Right hindlimb (tissue), 1 donor: ENCODE measurements around the gene MYO1F.
A peak's percentile ranks its signal among the peaks of the same experiment; 100 is the strongest.
"Not testable (repeated sequence)": the region's sequence is repeated elsewhere in the genome, so short reads cannot be mapped to it uniquely, and the experiment has no call there.

Source experiments
- DNase-seq: peaks from one replicate; pipeline ENCODE4 v3.0.0-alpha.2; 2018

Gene MYO1F

DNA sequence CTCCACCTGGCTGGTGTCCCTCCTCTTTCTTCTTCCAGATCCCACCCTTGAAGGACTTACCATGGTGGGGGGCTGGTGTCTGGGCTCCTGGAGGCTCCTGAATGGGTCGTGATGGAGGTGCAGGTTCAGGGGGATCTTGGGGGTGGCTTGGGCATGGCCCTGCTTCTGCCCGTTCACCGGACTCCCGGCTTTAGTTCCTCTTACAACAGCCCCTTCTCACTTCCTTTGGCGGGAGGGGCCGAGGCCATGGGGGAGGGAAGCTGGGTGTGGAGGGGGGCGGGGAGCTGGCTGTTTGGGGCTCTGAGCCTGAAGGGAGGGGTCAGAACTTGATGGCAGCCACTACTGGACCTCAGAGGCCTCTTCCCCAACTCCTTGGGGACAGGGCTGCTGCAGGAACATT is at the start of gene MYO1F:
Gene MYO1F (minus strand): TSS at position 196 of the 400 bp plus-strand sequence. CDS start 133 bp downstream, at position 63.
- DNase-seq, result no peak

DNA sequence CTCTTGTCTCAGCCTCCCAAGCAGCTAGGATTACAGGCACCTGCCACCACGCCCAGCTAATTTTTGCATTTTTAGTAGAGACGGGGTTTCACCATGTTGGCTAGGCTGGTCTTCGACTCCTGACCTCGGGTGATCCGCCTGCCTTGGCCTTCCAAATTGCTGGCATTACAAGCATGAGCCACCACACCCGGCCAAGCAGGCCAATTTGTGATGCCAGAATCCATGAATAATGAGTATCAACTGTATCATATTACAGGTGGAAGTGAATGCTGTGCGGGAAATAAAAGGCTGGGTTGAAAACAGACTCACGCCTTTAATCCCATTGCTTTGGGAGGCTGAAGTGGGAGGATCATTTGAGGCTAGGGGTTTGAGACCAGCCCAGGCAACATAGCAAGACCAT is 49.6 kb upstream of the MYO1F start:
- DNase-seq, result no peak

DNA sequence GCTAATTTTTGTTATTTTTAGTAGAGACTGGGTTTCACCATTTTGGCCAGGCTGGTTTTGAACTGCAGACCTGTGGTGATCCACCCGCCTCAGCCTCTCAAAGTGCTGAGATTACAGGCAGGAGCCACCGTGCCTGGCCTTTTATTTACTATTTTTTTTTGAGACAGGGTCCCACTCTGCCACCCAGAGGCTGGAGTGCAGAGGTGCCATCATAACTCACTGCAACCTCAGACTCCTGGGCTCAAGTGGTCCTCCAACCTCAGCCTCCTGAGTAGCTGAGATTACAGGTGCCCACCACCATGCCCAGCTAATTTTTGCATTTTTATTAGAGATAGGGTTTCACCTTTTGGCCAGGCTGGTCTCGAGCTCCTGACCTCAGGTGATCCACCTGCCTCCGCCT is 45.6 kb upstream of the MYO1F start:
- DNase-seq, result not testable (repeated sequence)

- no peak for DNase-seq
These were observed 41.5 kb upstream of the MYO1F start for GRCh38 chr19:8618751-8619150.

DNA sequence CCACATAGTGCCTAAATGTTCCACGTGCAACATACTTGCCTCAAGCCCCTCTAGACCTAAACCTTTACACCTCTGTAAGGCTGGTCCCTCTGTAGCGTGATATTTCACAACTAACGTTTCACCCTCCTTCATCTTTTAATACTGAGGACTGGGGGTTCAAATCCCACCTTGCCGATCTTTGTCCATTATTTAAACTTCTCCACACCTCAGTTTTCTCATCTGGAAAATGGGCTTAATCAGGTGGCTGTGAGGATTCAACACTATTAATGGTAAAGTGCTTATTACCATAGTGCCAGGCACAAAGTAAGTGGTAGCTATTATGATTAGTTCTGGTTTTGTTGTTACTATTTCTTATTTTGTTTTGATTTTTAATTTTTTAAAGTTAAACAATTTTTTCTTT is 40.7 kb upstream of the MYO1F start:
- DNase-seq, result no peak

DNA sequence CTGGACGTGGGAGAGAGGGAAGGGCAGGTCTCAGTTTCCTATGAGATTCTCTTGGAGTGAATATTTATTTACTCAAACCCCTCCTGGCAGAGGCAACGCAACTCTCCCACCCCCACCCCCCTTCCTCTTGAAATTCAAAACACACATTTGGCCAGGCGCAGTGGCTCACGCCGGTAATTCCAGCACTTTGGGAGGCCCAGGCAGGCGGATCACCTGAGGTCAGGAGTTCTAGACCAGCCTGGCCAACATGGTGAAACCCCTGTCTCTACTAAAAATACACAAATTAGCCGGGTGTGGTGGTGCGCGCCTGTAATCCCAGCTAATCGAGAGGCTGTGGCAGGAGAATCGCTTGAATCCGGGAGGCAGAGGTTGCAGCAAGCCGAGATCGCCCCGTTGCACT is 40.1 kb upstream of the MYO1F start:
- DNase-seq, result not testable (repeated sequence)

GRCh38 chr19:8616861-8617260 is 39.6 kb upstream of the MYO1F start:
- no peak for DNase-seq

- peak; percentile 61 for DNase-seq
These were observed 38.8 kb upstream of the MYO1F start for GRCh38 chr19:8615813-8616596.

GRCh38 chr19:8615024-8615423 is 37.8 kb upstream of the MYO1F start:
- no peak for DNase-seq

- no peak for DNase-seq
These were observed 37.2 kb upstream of the MYO1F start for GRCh38 chr19:8614455-8614854.

DNA sequence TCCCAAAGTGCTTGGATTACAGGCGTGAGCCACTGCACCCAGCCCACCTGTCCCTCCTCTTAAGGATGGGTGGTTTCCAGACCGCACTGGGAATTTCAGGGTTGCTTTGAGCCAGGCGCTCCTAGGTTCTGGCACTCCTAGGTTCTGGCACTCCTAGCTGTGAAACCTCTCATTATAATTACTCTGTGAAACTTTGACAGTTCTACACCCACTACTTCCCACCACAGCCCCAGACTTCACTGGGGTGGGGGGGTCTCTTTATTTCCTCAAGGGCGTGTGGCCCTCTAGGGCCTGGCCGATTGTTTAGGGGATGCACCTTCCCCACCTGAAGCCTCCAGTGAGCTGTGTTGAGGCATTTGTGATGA is 35.5 kb upstream of the MYO1F start:
- no peak for DNase-seq

DNA sequence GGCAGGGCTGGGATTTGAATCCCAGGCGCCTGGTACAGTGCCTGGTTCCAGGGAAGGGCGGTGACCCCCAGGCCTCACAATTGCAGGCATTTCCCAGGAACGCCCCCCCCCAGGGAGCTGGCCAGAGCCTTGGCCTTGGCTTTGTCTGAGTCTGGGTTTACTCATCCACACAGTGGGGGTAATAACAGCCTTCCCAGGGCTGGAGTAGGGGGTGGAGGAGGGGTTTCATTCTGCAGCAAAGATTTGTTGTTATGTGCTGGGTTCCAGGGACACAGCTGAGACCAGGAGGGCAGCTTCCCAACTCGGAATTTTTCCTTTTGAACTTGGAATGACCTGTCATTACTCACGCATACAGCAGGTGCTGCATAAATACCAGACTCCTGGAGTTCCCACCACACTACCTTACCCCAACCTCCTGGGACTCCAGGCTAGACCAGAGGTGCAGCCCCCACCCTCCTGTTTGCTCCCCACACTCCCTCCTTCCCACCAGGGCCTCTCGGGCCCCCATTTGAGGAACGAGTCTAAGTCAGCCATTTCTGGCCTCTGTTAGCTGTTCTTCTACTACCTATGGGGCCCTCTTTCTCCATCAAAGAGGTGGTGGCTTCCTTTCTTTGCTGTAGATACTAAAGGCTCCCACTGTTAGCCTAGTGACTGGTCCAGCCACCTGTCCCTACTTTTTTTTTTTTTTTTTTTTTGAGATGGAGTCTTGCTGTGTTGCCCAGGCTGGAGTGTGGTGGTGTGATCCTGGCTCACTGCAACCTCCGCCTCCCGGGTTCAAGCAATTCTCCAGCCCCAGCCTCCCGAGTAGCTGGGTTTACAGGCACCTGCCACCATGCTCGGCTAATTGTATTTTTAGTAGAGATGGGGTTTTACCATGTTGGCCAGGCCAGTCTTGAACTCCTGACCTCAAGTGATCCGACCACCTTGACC is 34.9 kb upstream of the MYO1F start:
- DNase-seq, result peak; percentile 79

DNA sequence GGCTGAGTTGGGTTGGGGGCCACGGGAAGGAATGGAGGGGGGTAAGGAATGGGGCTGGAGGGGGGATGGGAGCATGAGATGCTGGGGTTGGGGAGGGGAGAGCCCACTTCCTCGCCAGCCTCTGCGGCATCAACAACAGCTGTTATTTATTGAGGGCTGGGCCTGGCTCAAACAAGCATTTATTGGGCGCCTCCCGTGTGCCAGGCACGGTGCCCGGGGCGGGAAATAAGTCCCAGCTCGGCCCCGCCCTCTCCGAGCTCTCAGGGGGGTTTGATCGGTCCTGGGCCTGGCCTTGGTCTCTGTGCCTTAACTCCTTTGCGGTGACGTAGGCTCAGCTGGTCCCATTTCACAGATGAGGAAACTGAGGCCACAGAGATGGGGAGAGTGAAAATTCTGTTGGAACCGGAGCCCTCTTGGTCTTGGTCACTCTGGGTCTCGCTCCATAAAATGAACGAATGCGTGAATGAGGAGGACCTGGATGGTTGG is 34.2 kb upstream of the MYO1F start:
- peak; percentile 59 for DNase-seq

DNA sequence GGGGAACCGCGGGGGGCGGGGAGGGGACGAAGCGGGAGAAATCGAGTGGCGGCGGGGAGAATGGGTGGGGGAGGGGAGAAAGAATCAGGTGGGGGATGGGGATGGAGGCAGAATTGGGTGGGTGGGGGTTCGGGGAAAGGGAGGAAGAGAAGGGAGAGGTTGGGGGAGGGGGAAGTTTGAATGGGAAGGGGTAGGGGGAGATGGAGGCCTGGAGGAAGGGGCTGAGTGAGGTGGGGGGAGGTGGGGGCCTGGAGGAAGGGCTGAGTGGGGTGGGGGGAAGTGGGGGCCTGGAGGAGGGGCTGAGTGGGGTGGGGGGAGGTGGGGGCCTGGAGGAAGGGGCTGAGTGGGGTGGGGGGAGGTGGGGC is 33.7 kb upstream of the MYO1F start:
- DNase-seq, result no peak

GRCh38 chr19:8610041-8610935 is 33.0 kb upstream of the MYO1F start, which contains the start of gene ADAMTS10:
Gene ADAMTS10 (minus strand): TSS chr19:8610715. CDS start chr19:8605710, 5,005 bp downstream.
- DNase-seq, result peak; percentile 71

DNA sequence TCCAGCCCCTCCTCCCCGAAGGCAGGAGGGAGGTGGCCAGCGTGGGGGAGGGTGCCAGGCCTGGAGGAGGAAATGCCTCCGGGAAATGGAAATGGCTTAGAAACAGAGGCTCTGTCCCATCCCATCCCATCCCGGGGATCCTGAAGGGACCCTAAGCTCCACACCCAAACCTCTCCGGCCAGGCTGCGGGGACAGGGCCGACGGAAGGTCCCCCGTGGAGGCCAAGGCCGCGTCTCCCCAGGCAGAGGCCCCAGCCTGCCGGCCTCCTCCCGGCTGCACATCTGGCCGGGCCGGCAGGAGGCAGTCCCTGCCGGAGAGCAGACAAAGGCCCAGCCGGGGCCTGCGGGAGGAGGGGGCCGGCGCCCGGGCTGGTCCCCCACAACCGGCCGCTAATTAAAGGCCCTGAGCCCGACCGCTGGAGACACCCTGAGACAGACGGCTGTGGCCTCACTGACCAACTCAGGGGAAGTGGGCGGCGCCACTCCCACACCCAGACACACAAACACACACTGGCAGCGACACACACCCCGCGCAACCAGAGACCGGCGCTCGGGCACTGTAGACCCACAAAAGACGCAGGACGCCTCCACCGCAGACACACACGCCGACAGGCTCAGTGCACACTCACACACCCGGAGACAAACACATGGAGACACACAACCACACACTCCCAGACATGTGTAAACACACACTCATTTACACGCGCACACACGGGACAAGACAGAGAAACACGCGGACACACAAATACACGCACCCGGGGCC is 32.2 kb upstream of the MYO1F start:
- DNase-seq, result peak; percentile 85

DNA sequence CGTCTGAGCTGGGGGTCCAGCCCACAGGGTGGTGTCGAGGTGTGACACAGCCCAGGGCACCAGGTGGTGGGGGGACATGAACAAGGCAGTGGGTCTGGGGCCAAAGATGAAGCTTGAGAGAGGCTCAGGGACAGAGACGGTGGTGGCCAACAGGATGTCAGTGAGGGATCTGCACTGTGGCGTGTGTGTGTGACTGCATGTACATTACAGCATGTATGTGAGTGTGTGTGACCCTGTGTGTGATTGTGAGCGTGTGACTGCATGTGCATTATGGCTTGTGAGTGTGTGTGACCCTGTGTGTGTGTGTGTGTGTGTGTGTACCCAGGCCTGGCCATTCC is 31.7 kb upstream of the MYO1F start:
- no peak for DNase-seq

GRCh38 chr19:8607386-8607785 is 30.1 kb upstream of the MYO1F start:
- peak; percentile 65 for DNase-seq

DNA sequence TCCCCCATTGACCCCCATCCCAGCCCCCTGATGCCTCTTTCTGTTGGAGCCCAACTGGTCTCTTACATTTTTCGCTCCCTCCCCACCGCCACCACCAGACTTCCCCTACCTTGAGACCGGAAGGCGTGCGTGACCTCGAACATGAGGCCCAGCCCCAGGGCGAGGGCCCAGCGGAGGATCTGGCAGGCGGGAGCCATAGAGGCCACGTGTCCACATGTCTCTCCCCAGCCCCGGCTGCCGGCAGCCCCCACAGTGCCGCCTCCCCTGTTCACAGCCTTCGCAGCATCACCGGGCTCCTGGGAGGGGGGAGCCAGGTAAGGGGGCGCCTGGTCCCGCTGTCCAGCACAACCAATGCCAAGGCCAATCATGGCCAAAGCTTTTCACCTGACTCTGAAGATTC is 28.3 kb upstream of the MYO1F start:
- no peak for DNase-seq

DNA sequence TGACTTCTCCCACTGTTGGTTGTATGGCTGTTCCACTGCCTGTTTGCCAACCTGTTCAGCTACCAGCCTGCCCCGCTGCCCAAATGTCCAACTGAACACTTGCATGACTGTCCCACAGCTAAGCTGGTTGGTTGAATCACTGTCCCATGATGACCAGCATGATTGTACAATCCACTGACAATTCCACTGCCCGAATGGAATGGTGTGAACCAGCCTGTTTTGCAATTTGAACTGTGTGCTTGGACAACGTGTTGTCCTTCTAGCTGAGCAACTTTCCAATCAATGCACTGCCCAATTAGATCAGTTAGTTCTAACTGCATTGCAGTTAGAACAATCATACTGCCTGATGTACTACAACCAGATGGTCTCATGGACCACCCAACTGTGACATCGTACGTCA is 24.6 kb upstream of the MYO1F start:
- no peak for DNase-seq

DNA sequence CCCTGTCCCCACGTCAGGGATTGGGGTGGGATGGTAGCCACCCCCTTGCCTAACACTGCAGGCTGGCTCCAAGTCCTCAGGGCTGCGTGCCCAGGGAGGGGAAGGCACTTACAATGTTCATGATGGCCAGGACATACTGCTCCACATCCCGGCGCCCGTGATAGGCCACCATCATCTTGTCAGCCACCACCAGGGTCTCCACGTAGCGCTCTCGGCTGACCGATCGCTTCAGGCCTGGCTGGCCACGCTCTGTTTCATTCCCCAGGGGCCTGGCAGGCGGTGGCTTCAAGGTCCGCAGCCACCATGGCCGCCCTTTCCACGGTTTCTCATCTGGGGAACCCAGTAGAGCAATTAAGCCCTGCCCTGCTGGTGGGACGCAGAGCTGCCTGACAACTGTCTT is 23.6 kb upstream of the MYO1F start:
- DNase-seq, result no peak

- DNase-seq, result no peak
These were observed 22.8 kb upstream of the MYO1F start for GRCh38 chr19:8600064-8600463.
